Fibroblast of lung (primary cell): Measurements from ENCODE around the gene POU3F1. TPM values are rescaled to one million over a fixed set of nuclear protein-coding genes. Genes with fewer than 3 reads are reported as not detected.

Experiments used
- DNase-seq, 2 donors: peaks; one replicate each; pipeline versions ENCODE4 v3.0.0 to v3.0.0-alpha.2; 2010; ENCODE audit warnings: low read depth in 2 of 2
- H2AFZ ChIP-seq: 2 replicates; pipeline ENCODE4 v1.5.1; 2012; ENCODE audit warnings: low read length, control low read depth, inconsistent platforms
- H3K27ac ChIP-seq: 2 replicates; pipeline ENCODE4 v1.5.1; 2011; ENCODE audit warnings: low read length, control low read depth; ENCODE audit not compliant: insufficient read depth
- H3K27me3 ChIP-seq: 2 replicates; pipeline ENCODE4 v1.5.1; 2011; ENCODE audit warnings: mild to moderate bottlenecking, low read length; ENCODE audit not compliant: control insufficient read depth, insufficient read depth
- H3K36me3 ChIP-seq: 2 replicates; pipeline ENCODE4 v1.5.1; 2011; ENCODE audit warnings: low read length; ENCODE audit not compliant: control insufficient read depth, insufficient read depth
- H3K4me1 ChIP-seq: 2 replicates; pipeline ENCODE4 v1.5.1; 2011; ENCODE audit warnings: low read length; ENCODE audit not compliant: control insufficient read depth, insufficient read depth; ENCODE audit errors: extremely low read depth
- H3K4me2 ChIP-seq: 2 replicates; pipeline ENCODE4 v1.5.1; 2011; ENCODE audit warnings: low read length, control low read depth; ENCODE audit not compliant: insufficient read depth; ENCODE audit errors: extremely low read depth
- H3K4me3 ChIP-seq, 4 experiments: fragments of 200-600 bp in 1 of 4; sonication (generic) in 1 of 4; replicated peaks in 1 of 4; 2 replicates each; pipeline ENCODE4 v1.5.1; 2011 to 2016; ENCODE audit warnings: low read length in 4 of 4, low read depth in 3 of 4, mild to moderate bottlenecking in 3 of 4, control low read depth in 2 of 4, inconsistent platforms in 1 of 4, mixed read lengths in 1 of 4; ENCODE audit not compliant: insufficient read depth in 1 of 4; ENCODE audit errors: control extremely low read depth in 1 of 4
- H3K79me2 ChIP-seq: 2 replicates; pipeline ENCODE4 v1.5.1; 2012; ENCODE audit warnings: mild to moderate bottlenecking, low read length, inconsistent platforms; ENCODE audit not compliant: control insufficient read depth, insufficient read depth
- H3K9ac ChIP-seq: 2 replicates; pipeline ENCODE4 v1.5.1; 2011; ENCODE audit warnings: mild to moderate bottlenecking, low read length, control low read depth; ENCODE audit not compliant: insufficient read depth
- H3K9me3 ChIP-seq: 2 replicates; pipeline ENCODE4 v1.5.1; 2012; ENCODE audit warnings: low read depth, low read length; ENCODE audit not compliant: control insufficient read depth, insufficient read depth
- H4K20me1 ChIP-seq: 2 replicates; pipeline ENCODE4 v1.5.1; 2011; ENCODE audit warnings: low read length; ENCODE audit not compliant: control insufficient read depth, insufficient read depth; ENCODE audit errors: extremely low read depth
- EZH2 ChIP-seq: IDR thresholded peaks from 2 replicates; pipeline ENCODE4 v1.5.1; 2012; ENCODE audit warnings: low read length, control low read depth, mild to moderate bottlenecking; ENCODE audit errors: missing control alignments
- polyA plus RNA-seq, 2 donors: library from polyadenylated mRNA; depleted of rRNA in 1 of 2; stranded (reverse) in 1 of 2; unstranded in 1 of 2; fragments of >200 nt; gene quantifications; 2 replicates each; pipeline ENCODE4 v1.2.1, GENCODE V29; 2011 to 2012; ENCODE audit warnings: missing spikeins in 1 of 2
- total RNA-seq: library from RNA; depleted of rRNA; stranded (reverse); fragments of >200 nt; gene quantifications from 2 replicates; pipeline ENCODE4 v1.2.1, GENCODE V29; 2014
- TF ChIP-seq, protein P1 (sequence below), 2 donors: IDR thresholded peaks in 1 of 2; conservative IDR thresholded peaks in 1 of 2; 1 replicate in 1 of 2; 2 replicates in 1 of 2; pipeline ENCODE4 v1.5.1; 2011 to 2012; ENCODE audit warnings: low read length in 2 of 2, control low read depth in 1 of 2, inconsistent platforms in 1 of 2, low read depth in 1 of 2, mild to moderate bottlenecking in 1 of 2

The POU3F1 gene
- total and polyA plus RNA-seq, 2 donors (not counting 1 experiment from before 2014, with no cell fraction given): under 0.01 TPM; not detected in 1

DNA sequence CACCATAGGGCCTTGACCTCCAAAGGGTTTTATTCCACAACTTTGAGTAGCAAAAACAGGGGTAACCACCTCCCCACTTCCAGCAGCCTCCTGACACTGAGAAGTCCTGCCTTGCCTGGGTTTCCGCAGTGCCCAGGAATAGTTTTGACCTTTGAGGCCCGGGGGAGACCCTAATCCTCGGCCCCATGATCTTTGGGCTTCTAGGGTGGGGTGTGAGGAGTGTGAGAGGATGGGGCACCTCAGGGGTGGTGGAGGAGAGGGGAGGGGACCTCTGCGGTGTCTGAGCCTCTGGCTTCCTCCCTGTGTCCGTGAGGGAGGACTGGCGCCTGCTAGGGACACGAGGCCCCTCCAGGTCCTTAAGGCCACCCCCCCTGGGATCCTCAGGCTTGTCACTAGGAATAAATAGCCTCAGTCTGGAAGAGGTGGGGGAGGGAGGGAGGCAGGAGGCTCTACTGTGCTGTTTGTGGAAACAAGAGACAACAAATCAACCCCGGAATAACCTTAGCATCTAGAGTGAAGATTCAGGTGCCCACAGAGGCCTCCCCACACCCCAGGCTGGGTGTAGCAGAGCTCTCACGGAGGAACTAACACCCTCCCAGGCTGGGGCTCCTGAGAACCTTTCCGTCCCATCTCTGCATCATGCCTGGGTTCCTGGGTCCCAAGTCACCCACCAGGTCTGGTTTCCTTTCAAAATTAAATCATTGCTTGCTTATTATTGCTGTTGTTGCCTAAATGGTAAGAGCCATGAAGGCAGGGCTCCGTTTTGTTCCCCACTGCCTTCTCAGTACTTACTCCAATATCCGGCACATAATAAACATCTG lies 40.4 kb downstream of the POU3F1 start:
- H3K4me3 ChIP-seq: peak overlapping the region in 2 of 4 experiments; percentile 38 to 43
- no peak overlapping the region for H3K4me2 ChIP-seq
- no peak overlapping the region for H3K9ac ChIP-seq

DNA sequence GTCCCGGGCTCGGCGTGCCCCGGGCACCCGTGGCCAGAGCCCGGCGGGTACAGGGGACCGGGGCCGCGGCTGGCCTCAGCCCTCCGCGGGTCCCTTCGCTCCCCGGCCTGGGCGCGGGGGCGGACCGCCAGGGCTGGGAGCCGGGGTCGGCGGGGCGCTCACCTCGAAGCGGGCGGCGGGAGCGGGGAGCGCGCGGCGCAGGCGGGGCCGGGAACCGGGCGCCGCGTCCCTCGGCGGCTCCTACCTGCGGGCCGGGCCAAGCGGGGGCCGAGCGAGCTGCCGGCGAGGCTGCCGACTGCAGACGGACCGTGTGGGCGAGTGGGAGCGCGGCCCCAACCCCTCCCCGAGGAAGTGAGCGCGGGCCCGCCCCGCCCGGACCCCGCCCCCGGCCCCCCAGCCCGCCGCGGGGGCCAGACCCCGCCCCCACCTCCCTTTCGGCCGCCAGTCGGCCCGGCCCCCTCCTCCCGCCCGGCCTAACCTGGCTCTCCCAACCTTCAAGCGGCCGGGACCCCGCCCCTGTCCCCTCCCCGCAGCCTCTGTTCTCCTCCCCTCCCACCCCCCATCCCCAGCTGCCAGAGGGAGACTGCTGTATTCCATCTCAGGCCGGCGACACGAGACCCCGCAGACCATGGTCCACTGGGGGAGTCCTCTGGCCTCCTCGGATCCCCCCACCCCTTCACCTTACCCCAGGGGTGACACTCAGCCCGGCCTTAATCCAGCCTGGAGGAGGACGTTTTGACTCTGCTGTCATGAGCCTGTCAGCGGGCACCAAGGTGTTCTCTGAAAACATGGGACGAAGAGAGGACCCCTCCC lies 41.2 kb downstream of the POU3F1 start, which contains the start of gene FHL3:
TSS of gene FHL3 (minus strand) at position 320 of the 813 bp plus-strand sequence. CDS start 6,102 bp downstream, outside the sequence.
- peaks cover 38% of the 10 kb centered on the region for H3K79me2 ChIP-seq
- H4K20me1 ChIP-seq: no peaks in the 10 kb centered on the region
- H3K36me3 ChIP-seq: no peaks in the 10 kb centered on the region
- no peak within 1 kb of the TSS for H2AFZ ChIP-seq
- peak within 1 kb of the TSS; percentile 59 for H3K9ac ChIP-seq
- H3K9me3 ChIP-seq: no peaks in the 10 kb centered on the region
- no peak for TF ChIP-seq EZH2
- TF ChIP-seq, protein P1, sequence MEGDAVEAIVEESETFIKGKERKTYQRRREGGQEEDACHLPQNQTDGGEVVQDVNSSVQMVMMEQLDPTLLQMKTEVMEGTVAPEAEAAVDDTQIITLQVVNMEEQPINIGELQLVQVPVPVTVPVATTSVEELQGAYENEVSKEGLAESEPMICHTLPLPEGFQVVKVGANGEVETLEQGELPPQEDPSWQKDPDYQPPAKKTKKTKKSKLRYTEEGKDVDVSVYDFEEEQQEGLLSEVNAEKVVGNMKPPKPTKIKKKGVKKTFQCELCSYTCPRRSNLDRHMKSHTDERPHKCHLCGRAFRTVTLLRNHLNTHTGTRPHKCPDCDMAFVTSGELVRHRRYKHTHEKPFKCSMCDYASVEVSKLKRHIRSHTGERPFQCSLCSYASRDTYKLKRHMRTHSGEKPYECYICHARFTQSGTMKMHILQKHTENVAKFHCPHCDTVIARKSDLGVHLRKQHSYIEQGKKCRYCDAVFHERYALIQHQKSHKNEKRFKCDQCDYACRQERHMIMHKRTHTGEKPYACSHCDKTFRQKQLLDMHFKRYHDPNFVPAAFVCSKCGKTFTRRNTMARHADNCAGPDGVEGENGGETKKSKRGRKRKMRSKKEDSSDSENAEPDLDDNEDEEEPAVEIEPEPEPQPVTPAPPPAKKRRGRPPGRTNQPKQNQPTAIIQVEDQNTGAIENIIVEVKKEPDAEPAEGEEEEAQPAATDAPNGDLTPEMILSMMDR (conservative IDR thresholded peaks at IDR 0.05 in 1 of 2, IDR thresholded peaks at IDR 0.05 in 1 of 2; ENCODE audit: low read depth in 1 of 2, low read length in 2 of 2): no peak
- no peaks in the 10 kb centered on the region for H3K27me3 ChIP-seq
- H3K4me3 ChIP-seq: peak within 1 kb of the TSS; percentile 62 to 90 (median 86)
- peaks cover 14% of the 10 kb centered on the region for H3K4me1 ChIP-seq
- peak; percentile 38 to 68 for DNase-seq
- peak within 1 kb of the TSS; percentile 100 for H3K4me2 ChIP-seq
- peak within 1 kb of the TSS; percentile 80 for H3K27ac ChIP-seq

More for the DNA sequence above, 40.4 kb downstream of the POU3F1 start:
- Histone ChIP-seq H3K27me3 (no peaks in the 10 kb centered on the region), H3K4me1 (peaks cover 7% of the 10 kb centered on the region), H2AFZ (no peak overlapping the region), H4K20me1 (no peaks in the 10 kb centered on the region), H3K9me3 (no peaks in the 10 kb centered on the region), H3K36me3 (no peaks in the 10 kb centered on the region), H3K79me2 (peaks cover 35% of the 10 kb centered on the region), H3K27ac (no peak overlapping the region)
- DNase-seq: no peak
- TF ChIP-seq, protein P1 (conservative IDR thresholded peaks at IDR 0.05 in 1 of 2, IDR thresholded peaks at IDR 0.05 in 1 of 2; ENCODE audit: low read depth in 1 of 2, low read length in 2 of 2): no peak
- no peak for TF ChIP-seq EZH2
